Spleen (tissue), 7 donors: Measurements from ENCODE around the gene NFYA.

Experiments used
- CTCF ChIP-seq, 11 experiments: fragments of 200-600 bp in 7 of 11; fragments of 450-650 bp in 4 of 11; sonication (generic) in 4 of 11; IDR thresholded peaks in 8 of 11; conservative IDR thresholded peaks in 3 of 11; 1 replicate in 7 of 11; 2 replicates in 4 of 11; pipeline versions ENCODE4 v1.4.0 to v1.8.0; 2016 to 2021; ENCODE audit warnings: antibody characterized with exemption in 11 of 11, inconsistent platforms in 4 of 11, mild to moderate bottlenecking in 1 of 11
- POLR2A ChIP-seq, 3 donors: fragments of 450-650 bp; IDR thresholded peaks; one replicate each; pipeline ENCODE4 v1.5.1; 2017; ENCODE audit warnings: antibody characterized with exemption in 3 of 3, mild to moderate bottlenecking in 1 of 3
- donor health status: DM: no; HTN: no; CAD: no; lungs with moderate emphysema.
- donor health status: DM: no; HTN: no; CAD: no.
- donor health status: DM: no; HTN: no; CAD: no.

GRCh38 chr6:41079080-41079479 lies 6.3 kb downstream of the NFYA start:
- no peak for TF ChIP-seq CTCF (IDR thresholded peaks at IDR 0.05 in 8 of 11, conservative IDR thresholded peaks at IDR 0.05 in 3 of 11)
- TF ChIP-seq POLR2A (IDR thresholded peaks at IDR 0.05): no peak
